GM12892 (cell line): ENCODE results near the gene ALK.

ENCODE experiments used
- POLR2A ChIP-seq: IDR thresholded peaks from 2 replicates; pipeline ENCODE4 v1.6.1; 2011; ENCODE audit warnings: low read depth, low read length, control low read depth
- TAF1 ChIP-seq: IDR thresholded peaks from 2 replicates; pipeline ENCODE4 v1.6.1; 2011; ENCODE audit warnings: low read depth, mild to moderate bottlenecking, control low read depth, low read length, borderline replicate concordance

- TF ChIP-seq POLR2A (no peak), TAF1 (no peak)
Observed at GRCh38 chr2:29749843-29750242, 171.5 kb downstream of the ALK start.
